Suppressor macrophage (primary cell): ENCODE results near the gene LENEP.
A peak's percentile ranks its signal among the peaks of the same experiment; 100 is the strongest.

Experiments used
- DNase-seq, 4 experiments: peaks; one replicate each; pipeline ENCODE4 v3.0.0-alpha.2; 2020 to 2022

The LENEP gene

GRCh38 chr1:154960446-154961136, 32.8 kb upstream of the LENEP start:
- DNase-seq = peak in 1 of 4 experiments; percentile 9

GRCh38 chr1:154961207-154962155, 31.9 kb upstream of the LENEP start, which contains the start of gene PYGO2:
Gene PYGO2 (minus strand): TSS chr1:154961782. CDS start chr1:154961576, 206 bp downstream.
- peak; percentile 78 to 92 (median 84) for DNase-seq

GRCh38 chr1:154962156-154962749, 31.1 kb upstream of the LENEP start:
- DNase-seq = peak in 3 of 4 experiments; percentile 21 to 52 (median 39)

- no peak for DNase-seq
Measured at GRCh38 chr1:154962795-154963330, 30.5 kb upstream of the LENEP start.

GRCh38 chr1:154963643-154964042, 29.7 kb upstream of the LENEP start:
- no peak for DNase-seq

- no peak for DNase-seq
Measured at GRCh38 chr1:154964359-154964758, 29.0 kb upstream of the LENEP start.

- no peak for DNase-seq
Measured at GRCh38 chr1:154966111-154966510, 27.3 kb upstream of the LENEP start.

GRCh38 chr1:154967331-154967950, 25.9 kb upstream of the LENEP start:
- DNase-seq = no peak

- DNase-seq = no peak
Measured at GRCh38 chr1:154968731-154969130, 24.7 kb upstream of the LENEP start.

- DNase-seq = no peak
Measured at GRCh38 chr1:154969246-154969645, 24.1 kb upstream of the LENEP start.

GRCh38 chr1:154969860-154970452, 23.4 kb upstream of the LENEP start:
- DNase-seq = no peak

GRCh38 chr1:154970631-154971340, 22.6 kb upstream of the LENEP start, which contains the start of gene SHC1:
Gene SHC1 (minus strand): TSS chr1:154970747. CDS start chr1:154970526, 221 bp downstream.
- peak; percentile 56 to 72 (median 62) for DNase-seq

- DNase-seq = peak; percentile 40 to 66 (median 42)
Measured at GRCh38 chr1:154971341-154971998, 21.9 kb upstream of the LENEP start.

GRCh38 chr1:154972213-154972516, 21.2 kb upstream of the LENEP start:
- no peak for DNase-seq

GRCh38 chr1:154972517-154973343, 20.7 kb upstream of the LENEP start:
- DNase-seq = no peak

GRCh38 chr1:154973344-154974101, 19.9 kb upstream of the LENEP start:
- peak; percentile 96 to 97 (median 96) for DNase-seq

- peak; percentile 97 to 100 (median 100) for DNase-seq
Measured at GRCh38 chr1:154974102-154974807, 19.1 kb upstream of the LENEP start, which contains the start of gene CKS1B. Gene CKS1B (plus strand): TSS chr1:154974681. CDS start chr1:154974746, 65 bp downstream.

GRCh38 chr1:154974808-154975408, 18.5 kb upstream of the LENEP start:
- peak; percentile 97 to 99 (median 98) for DNase-seq
